Measurements from ENCODE around the gene IFT88. TPM values are rescaled to one million over a fixed set of nuclear protein-coding genes. Genes with fewer than 3 reads are reported as not detected.

The IFT88 gene
- total RNA-seq, 4 donors from 2014 or later, result 7.9 to 47.5 (median 27.6) TPM

- no peak for DNase-seq
- Histone ChIP-seq H3K4me3 (no peak overlapping the region), H3K27me3 (no peaks in the 10 kb centered on the region), H3K9me3 (no peaks in the 10 kb centered on the region), H3K27ac (no peak overlapping the region), H3K4me1 (no peaks in the 10 kb centered on the region), H3K36me3 (no peaks in the 10 kb centered on the region)
- intact Hi-C loops (cut with DNase I; ENCODE audit: low total_unique reads), result no loop called here
- TF ChIP-seq POLR2A (IDR thresholded peaks at IDR 0.05) (no peak), CTCF (IDR thresholded peaks at IDR 0.05) (no peak)
Measured at GRCh38 chr13:20647758-20648157, 80.8 kb downstream of the IFT88 start.

GRCh38 chr13:20652946-20653345 lies 86.0 kb downstream of the IFT88 start:
- Histone ChIP-seq H3K9me3 (no peaks in the 10 kb centered on the region), H3K4me1 (no peaks in the 10 kb centered on the region), H3K36me3 (no peaks in the 10 kb centered on the region), H3K27ac (no peak overlapping the region), H3K27me3 (no peaks in the 10 kb centered on the region), H3K4me3 (no peak overlapping the region)
- DNase-seq, result no peak
- TF ChIP-seq POLR2A (IDR thresholded peaks at IDR 0.05) (no peak), CTCF (IDR thresholded peaks at IDR 0.05) (no peak)
- intact Hi-C loops (cut with DNase I; ENCODE audit: low total_unique reads), result no loop called here

GRCh38 chr13:20654156-20654555 lies 87.2 kb downstream of the IFT88 start:
- DNase-seq, result no peak

GRCh38 chr13:20658451-20659040 lies 91.6 kb downstream of the IFT88 start:
- TF ChIP-seq CTCF (IDR thresholded peaks at IDR 0.05) (no peak), POLR2A (IDR thresholded peaks at IDR 0.05) (no peak)
- H3K36me3 ChIP-seq, result no peaks in the 10 kb centered on the region
- no peak for DNase-seq
- H3K4me3 ChIP-seq, result no peak overlapping the region
- H3K27me3 ChIP-seq, result no peaks in the 10 kb centered on the region
- H3K27ac ChIP-seq, result no peak overlapping the region
- H3K9me3 ChIP-seq, result no peaks in the 10 kb centered on the region
- intact Hi-C loops (cut with DNase I; ENCODE audit: low total_unique reads), result no loop called here
- no peaks in the 10 kb centered on the region for H3K4me1 ChIP-seq

More at GRCh38 chr13:20654156-20654555, 87.2 kb downstream of the IFT88 start:
- no peak for TF ChIP-seq CTCF (IDR thresholded peaks at IDR 0.05)
- TF ChIP-seq POLR2A (IDR thresholded peaks at IDR 0.05), result no peak
- Histone ChIP-seq H3K27me3 (no peaks in the 10 kb centered on the region), H3K36me3 (no peaks in the 10 kb centered on the region), H3K9me3 (no peaks in the 10 kb centered on the region), H3K27ac (no peak overlapping the region), H3K4me3 (no peak overlapping the region), H3K4me1 (no peaks in the 10 kb centered on the region)
- intact Hi-C loops (cut with DNase I; ENCODE audit: low total_unique reads), result no loop called here

- Histone ChIP-seq H3K4me3 (no peak overlapping the region), H3K4me1 (no peaks in the 10 kb centered on the region), H3K27ac (no peak overlapping the region), H3K36me3 (no peaks in the 10 kb centered on the region), H3K9me3 (no peaks in the 10 kb centered on the region), H3K27me3 (no peaks in the 10 kb centered on the region)
- intact Hi-C loops (cut with DNase I; ENCODE audit: low total_unique reads), result no loop called here
- DNase-seq, result no peak
- TF ChIP-seq CTCF (IDR thresholded peaks at IDR 0.05) (no peak), POLR2A (IDR thresholded peaks at IDR 0.05) (no peak)
Measured at GRCh38 chr13:20664351-20664750, 97.4 kb downstream of the IFT88 start.

Data from uterus (tissue), 4 donors.